H1 (cell line): ENCODE results near the gene TDRD12. TPM values are rescaled to one million over a fixed set of nuclear protein-coding genes. Genes with fewer than 3 reads are reported as not detected.

Experiments
- BRCA1 ChIP-seq: IDR thresholded peaks from 2 replicates; pipeline ENCODE4 v1.6.1; 2012; ENCODE audit warnings: low read depth, low read length, improper control_type of control experiment
- CBX8 ChIP-seq: fragments of 300-800, 300-1000 bp; sonication (generic); IDR thresholded peaks from 2 replicates; pipeline ENCODE4 v1.7.1; 2016; ENCODE audit warnings: low read depth, low read length, borderline replicate concordance
- FOSL1 ChIP-seq: IDR thresholded peaks from 2 replicates; pipeline ENCODE4 v1.6.1; 2011; ENCODE audit warnings: mild to moderate bottlenecking, low read depth, low read length, moderate library complexity; ENCODE audit not compliant: insufficient read depth
- SP4 ChIP-seq: IDR thresholded peaks from 2 replicates; pipeline ENCODE4 v1.6.1; 2012; ENCODE audit warnings: low read length, inconsistent platforms
- TBP ChIP-seq: IDR thresholded peaks from 2 replicates; pipeline ENCODE4 v1.6.1; 2011; ENCODE audit warnings: low read depth, low read length, improper control_type of control experiment
- polyA plus RNA-seq, 7 experiments: library from polyadenylated mRNA; depleted of rRNA in 3 of 7; stranded (reverse) in 5 of 7; unstranded in 2 of 7; fragments of >200 nt in 5 of 7; fragments of 200-250 nt in 2 of 7; gene quantifications; 1 replicate in 5 of 7; 2 replicates in 1 of 7; 4 replicates in 1 of 7; pipeline versions ENCODE4 v1.2.1 to v1.2.3, GENCODE V29; 2011 to 2013; ENCODE audit warnings: missing spikeins in 2 of 7, mixed read lengths in 2 of 7
- total RNA-seq: library from RNA; stranded (reverse); fragmentation: NEBNext Ultra II Directional; extraction: Animal tissue kit (Norgen Biotek cat#: 25700); gene quantifications from 2 replicates; pipeline ENCODE4 v1.2.1, GENCODE V29; 2021
- TF ChIP-seq, protein P1 (sequence below): IDR thresholded peaks from 2 replicates; pipeline ENCODE4 v1.6.1; 2011; ENCODE audit warnings: low read length, improper control_type of control experiment

The TDRD12 gene
- total and polyA plus RNA-seq, 2 of the 8 experiments (the other 6 are each of a cell fraction or from before 2014, with no cell fraction given), result 0.39 to 0.88 TPM

DNA sequence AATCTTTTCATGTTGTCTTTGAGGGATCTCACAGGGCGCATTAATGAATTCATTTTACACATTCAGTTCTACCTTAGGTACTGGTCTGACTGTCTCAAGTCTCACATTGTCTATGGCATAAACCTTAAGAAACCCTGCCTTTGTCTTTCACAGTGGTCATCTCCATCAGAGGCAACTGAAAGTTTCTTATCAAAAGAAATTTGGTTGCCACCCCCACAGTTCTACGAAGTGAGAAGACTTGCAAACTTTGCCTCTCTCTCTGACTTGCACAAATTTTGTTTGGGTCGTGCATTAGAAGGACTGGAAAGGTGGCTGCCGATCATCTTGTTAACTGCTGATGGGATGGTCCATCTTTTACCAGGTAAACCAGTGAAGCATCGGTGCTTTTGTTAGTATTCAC lies 10.5 kb upstream of the TDRD12 start (continued):
- TF ChIP-seq, protein P1, sequence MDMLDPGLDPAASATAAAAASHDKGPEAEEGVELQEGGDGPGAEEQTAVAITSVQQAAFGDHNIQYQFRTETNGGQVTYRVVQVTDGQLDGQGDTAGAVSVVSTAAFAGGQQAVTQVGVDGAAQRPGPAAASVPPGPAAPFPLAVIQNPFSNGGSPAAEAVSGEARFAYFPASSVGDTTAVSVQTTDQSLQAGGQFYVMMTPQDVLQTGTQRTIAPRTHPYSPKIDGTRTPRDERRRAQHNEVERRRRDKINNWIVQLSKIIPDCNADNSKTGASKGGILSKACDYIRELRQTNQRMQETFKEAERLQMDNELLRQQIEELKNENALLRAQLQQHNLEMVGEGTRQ, result no peak
- TF ChIP-seq CBX8 (no peak), TBP (no peak), FOSL1 (no peak), SP4 (no peak), BRCA1 (no peak)
